GM12878 (cell line): ENCODE measurements around the gene VWA7. TPM values are rescaled to one million over a fixed set of nuclear protein-coding genes. Genes with fewer than 3 reads are reported as not detected.

Experiments used
- ATAC-seq: fragments of 200-7000 bp; cut with Tn5 transposase; 3 replicates; pipeline ENCODE4 v1.9.1; 2020; ENCODE audit warnings: mild to moderate bottlenecking, moderate library complexity
- BruUV-seq: library from RNA; stranded (reverse); fragments of 400-500 nt; replicated peaks from 2 replicates; lab custom pipeline; 2021; lab: Mats Ljungman, UMichigan
- CTCF ChIA-PET: fragments of 300-600 bp; sonication (Branson Sonifier 250); formaldehyde crosslinking; extraction: SDS; loops from one replicate; lab custom pipeline; 2021; ENCODE audit warnings: inconsistent platforms; lab: Yijun Ruan, JAX
- POLR2A ChIA-PET: fragments of 350-600 bp; formaldehyde crosslinking; extraction: SDS; loops from one replicate; lab custom pipeline; 2021; ENCODE audit warnings: inconsistent platforms; lab: Charles Lee
- RAD21 ChIA-PET: fragments of 300-600 bp; sonication (Branson Sonifier 250); formaldehyde crosslinking; loops from one replicate; lab custom pipeline; 2023; ENCODE audit warnings: antibody characterized with exemption; ENCODE audit not compliant: unreplicated experiment; lab: Charles Lee
- SMC1A ChIA-PET: fragments of 300-600 bp; sonication (Branson Sonifier 250); formaldehyde crosslinking; loops from one replicate; lab custom pipeline; 2023; ENCODE audit not compliant: unreplicated experiment, uncharacterized antibody; lab: Charles Lee
- DNase-seq: peaks from one replicate; pipeline ENCODE4 v3.0.0-alpha.2; 2011; ENCODE audit warnings: low read depth, low spot score
- FAIRE-seq: peaks from 3 replicates; lab custom pipeline; 2011; peaks lifted over from hg19 to GRCh38; lab: Jason Lieb, UNC
- H2AFZ ChIP-seq: 2 replicates; pipeline ENCODE4 v1.6.0; 2011; ENCODE audit warnings: low read depth, low read length, control low read depth; ENCODE audit not compliant: control insufficient read depth
- H3K27ac ChIP-seq: 2 replicates; pipeline ENCODE4 v1.5.1; 2011; ENCODE audit warnings: control low read depth; ENCODE audit not compliant: control insufficient read depth, insufficient read depth
- H3K27me3 ChIP-seq, 2 experiments: replicated peaks in 1 of 2; 2 replicates each; pipeline versions ENCODE4 v1.6.0 to v1.6.1; 2011; ENCODE audit warnings: low read length in 1 of 2; ENCODE audit not compliant: control insufficient read depth in 2 of 2, insufficient read depth in 2 of 2
- H3K36me3 ChIP-seq, 2 experiments: 2 replicates each; pipeline ENCODE4 v1.5.1; 2011; ENCODE audit warnings: low read length in 1 of 2; ENCODE audit not compliant: control insufficient read depth in 2 of 2, insufficient read depth in 2 of 2
- H3K4me1 ChIP-seq: 2 replicates; pipeline ENCODE4 v1.6.1; 2011; ENCODE audit warnings: mild to moderate bottlenecking, low read length, moderate library complexity, mixed read lengths; ENCODE audit not compliant: control insufficient read depth, insufficient read depth
- H3K4me2 ChIP-seq: 2 replicates; pipeline ENCODE4 v1.6.0; 2011; ENCODE audit warnings: control low read depth; ENCODE audit not compliant: control insufficient read depth, insufficient read depth
- H3K4me3 ChIP-seq: fragments of 200-600 bp; sonication (generic); 2 replicates; pipeline ENCODE4 v1.5.1; 2016
- H3K79me2 ChIP-seq: 2 replicates; pipeline ENCODE4 v1.6.0; 2011; ENCODE audit warnings: low read length; ENCODE audit not compliant: control insufficient read depth, insufficient read depth
- H3K9ac ChIP-seq: 2 replicates; pipeline ENCODE4 v1.8.0; 2011; ENCODE audit warnings: low read length, control low read depth, mixed read lengths; ENCODE audit not compliant: control insufficient read depth, insufficient read depth
- H3K9me3 ChIP-seq: replicated peaks from 3 replicates; pipeline ENCODE4 v1.5.1; 2011; ENCODE audit warnings: mild to moderate bottlenecking, low read length; ENCODE audit not compliant: control insufficient read depth, insufficient read depth
- H4K20me1 ChIP-seq: 2 replicates; pipeline ENCODE4 v1.6.0; 2011; ENCODE audit not compliant: control insufficient read depth, insufficient read depth
- CREB1 ChIP-seq: IDR thresholded peaks from 2 replicates; pipeline ENCODE4 v1.6.1; 2012; ENCODE audit warnings: low read depth, mild to moderate bottlenecking, inconsistent platforms
- CREM ChIP-seq: IDR thresholded peaks from 2 replicates; pipeline ENCODE4 v1.6.1; 2014; ENCODE audit warnings: antibody characterized with exemption, low read depth
- IKZF1 ChIP-seq: fragments of 450-650 bp; conservative IDR thresholded peaks from 2 replicates; pipeline ENCODE4 v1.6.1; 2017; ENCODE audit warnings: antibody characterized with exemption, mild to moderate bottlenecking
- NKRF ChIP-seq: fragments of 450-650 bp; conservative IDR thresholded peaks from 2 replicates; pipeline ENCODE4 v1.6.1; 2017; ENCODE audit warnings: mild to moderate bottlenecking, moderate library complexity
- NRF1 ChIP-seq: conservative IDR thresholded peaks from 2 replicates; pipeline ENCODE4 v1.6.1; 2011; ENCODE audit warnings: mild to moderate bottlenecking, low read depth, low read length, improper control_type of control experiment
- POLR2A ChIP-seq: IDR thresholded peaks from 2 replicates; pipeline ENCODE4 v1.6.1; 2011; ENCODE audit warnings: low read depth, mild to moderate bottlenecking, low read length
- SPI1 ChIP-seq: IDR thresholded peaks from 2 replicates; pipeline ENCODE4 v1.6.1; 2011; ENCODE audit warnings: low read depth, mild to moderate bottlenecking, low read length, moderate library complexity, borderline replicate concordance; ENCODE audit not compliant: insufficient read depth
- TCF3 ChIP-seq: IDR thresholded peaks from 2 replicates; pipeline ENCODE4 v1.6.1; 2012; ENCODE audit warnings: low read depth, mild to moderate bottlenecking, low read length, borderline replicate concordance; ENCODE audit not compliant: insufficient read depth
- YY1 ChIP-seq: IDR thresholded peaks from 2 replicates; pipeline ENCODE4 v1.6.1; 2011; ENCODE audit warnings: low read depth, mild to moderate bottlenecking, low read length
- ZBTB33 ChIP-seq: fragments of 450-650 bp; IDR thresholded peaks from 2 replicates; pipeline ENCODE4 v1.6.1; 2017; ENCODE audit warnings: mild to moderate bottlenecking
- ZNF274 ChIP-seq: IDR thresholded peaks from one replicate; pipeline ENCODE4 v1.8.0; 2011; ENCODE audit not compliant: insufficient read length, insufficient read depth
- WGBS: methylation state at CpG from one replicate; pipeline ENCODE4 v1.1.6; 2016; ENCODE audit warnings: low lambda C conversion rate; ENCODE audit not compliant: insufficient replicate concordance, insufficient coverage; ENCODE audit errors: missing lambda C conversion rate; 5-methylcytosine and 5-hydroxymethylcytosine counted together
- in situ Hi-C: fragments of 300-500 bp; cut with MboI; formaldehyde crosslinking; loops from 9 replicates; pipeline ENCODE4 v1.14.3; 2018; ENCODE audit warnings: mixed read lengths
- intact Hi-C: fragments of 100-400 bp; cut with micrococcal nuclease; formaldehyde crosslinking; loops from one replicate; pipeline ENCODE4 v1.14.2; 2022; ENCODE audit not compliant: unreplicated experiment
- polyA plus RNA-seq, 11 experiments: library from polyadenylated mRNA; depleted of rRNA in 4 of 11; unstranded in 6 of 11; stranded (reverse) in 5 of 11; fragments of >200 nt; fragmentation: Nextera tagmentation in 4 of 11; fragmentation: Illumina TruSeq in 1 of 11; extraction: Ambion mirVana in 4 of 11; extraction: Trizol in 1 of 11; gene quantifications; 1 replicate in 1 of 11; 2 replicates in 10 of 11; pipeline versions ENCODE4 v1.2.1 to v1.2.3, GENCODE V29; 2011 to 2016; ENCODE audit warnings: inconsistent platforms in 2 of 11, missing spikeins in 2 of 11, low read depth in 1 of 11
- total RNA-seq, 4 experiments: library from RNA; depleted of rRNA in 3 of 4; stranded (reverse); fragments of >200 nt in 3 of 4; fragmentation: Illumina TruSeq in 1 of 4; extraction: Trizol in 1 of 4; gene quantifications; 2 replicates each; pipeline versions ENCODE4 v1.2.1 to v1.2.3, GENCODE V29; 2013 to 2021
- TF ChIP-seq, protein P1 (sequence below): fragments of 450-650 bp; IDR thresholded peaks from 2 replicates; pipeline ENCODE4 v1.6.1; 2016; ENCODE audit warnings: mild to moderate bottlenecking

VWA7 gene
- total and polyA plus RNA-seq, 10 of the 15 experiments (the other 5 are each of a cell fraction or from before 2014, with no cell fraction given): 0.11 to 3.1 (median 1.2) TPM; not detected in 1

GRCh38 chr6:31727717-31728671 lies 49.1 kb downstream of the VWA7 start (continued):
- no peak for TF ChIP-seq ZBTB33
- TF ChIP-seq ZNF274: no peak

DNA sequence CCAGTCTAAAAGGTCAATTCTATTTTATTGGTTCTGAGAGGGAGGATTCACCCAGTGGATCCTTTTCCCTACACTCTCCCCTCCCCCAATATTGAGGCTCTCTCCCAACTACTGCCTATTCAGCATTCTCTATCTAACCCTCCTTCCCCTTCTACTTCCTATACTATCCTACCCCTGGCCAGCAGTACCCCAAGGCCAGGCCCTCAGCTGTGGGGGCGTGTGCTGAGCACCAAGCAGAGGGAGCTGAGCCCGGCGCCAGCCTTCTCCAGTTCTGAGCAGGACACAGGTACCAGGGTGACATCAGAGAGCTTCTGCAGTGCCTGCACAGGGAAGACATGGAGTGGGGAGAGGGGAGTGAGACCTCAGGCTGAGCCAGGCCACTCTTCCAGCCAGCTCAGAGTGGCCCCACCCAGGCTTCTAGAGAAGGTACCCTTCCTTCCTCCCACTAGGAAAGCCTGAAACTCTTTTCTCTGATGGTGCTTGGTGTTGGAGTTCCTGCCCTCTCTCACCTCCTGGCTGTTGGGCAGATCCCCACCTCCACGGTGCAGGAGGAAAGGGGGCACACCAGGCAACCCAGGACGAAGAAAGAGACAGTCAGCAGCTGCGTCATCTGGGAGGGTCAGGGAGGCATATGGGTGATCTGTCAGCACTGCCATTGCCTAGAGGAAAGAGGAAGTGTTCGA lies 50.0 kb downstream of the VWA7 start:
- intact Hi-C loops: no loop called here
- FAIRE-seq: peak; percentile 99
- peak overlapping the region; percentile 60 for H3K27ac ChIP-seq
- no peaks in the 10 kb centered on the region for H3K9me3 ChIP-seq
- ChIA-PET RAD21 (interaction anchor here (1.4 kb wide), 2 partner anchors 11 to 103 kb away, joined by 5 to 11 read pairs; no protein-coding TSS in a partner anchor), POLR2A (interaction anchor here (1.0 to 1.6 kb wide), 5 partner anchors 9 to 104 kb away, joined by 3 to 6 read pairs (median 5); partner anchors contain the start of genes ABHD16A and CLIC1), SMC1A (interaction anchor here (1.7 to 5.3 kb wide), 3 partner anchors 12 to 103 kb away, joined by 6 to 45 read pairs (median 7); partner anchors contain the start of genes CLIC1 and MSH5), CTCF (interaction anchor here (0.6 to 15.8 kb wide), 5 partner anchors 8 to 132 kb away, joined by 3 to 208 read pairs (median 4); partner anchors contain the start of gene MSH5)
- ATAC-seq: peak; percentile 44
- H3K27me3 ChIP-seq: no peaks in the 10 kb centered on the region
- peaks cover 24% of the 10 kb centered on the region for H3K4me1 ChIP-seq
- peaks cover 0 to 7% of the 10 kb centered on the region in 2 experiments; a peak in 3 of 4 replicates for H3K36me3 ChIP-seq
- no peak for DNase-seq
- H3K9ac ChIP-seq: 0 out of 2 replicates have a peak overlapping the region, but pooled peaks have one; percentile 15
- H2AFZ ChIP-seq: peak overlapping the region; percentile 86
- no TSS peak for BruUV-seq
- no peaks in the 10 kb centered on the region for H3K79me2 ChIP-seq
- H3K4me3 ChIP-seq: no peak overlapping the region
- H4K20me1 ChIP-seq: no peaks in the 10 kb centered on the region
- H3K4me2 ChIP-seq: peak overlapping the region; percentile 41; the same call in 1 of the 2 replicates
- TF ChIP-seq POLR2A (peak; percentile 61), IKZF1 (peak; percentile 19; the same call in 1 of the 2 replicates), NRF1 (no peak), TCF3 (0 out of 2 replicates have a peak, but pooled peaks have one; percentile 82), CREM (peak; percentile 64; the same call in 1 of the 2 replicates), SPI1 (peak; percentile 98), NKRF (no peak), YY1 (0 out of 2 replicates have a peak, but pooled peaks have one; percentile 51), CREB1 (peak; percentile 71)
- TF ChIP-seq, protein P1, sequence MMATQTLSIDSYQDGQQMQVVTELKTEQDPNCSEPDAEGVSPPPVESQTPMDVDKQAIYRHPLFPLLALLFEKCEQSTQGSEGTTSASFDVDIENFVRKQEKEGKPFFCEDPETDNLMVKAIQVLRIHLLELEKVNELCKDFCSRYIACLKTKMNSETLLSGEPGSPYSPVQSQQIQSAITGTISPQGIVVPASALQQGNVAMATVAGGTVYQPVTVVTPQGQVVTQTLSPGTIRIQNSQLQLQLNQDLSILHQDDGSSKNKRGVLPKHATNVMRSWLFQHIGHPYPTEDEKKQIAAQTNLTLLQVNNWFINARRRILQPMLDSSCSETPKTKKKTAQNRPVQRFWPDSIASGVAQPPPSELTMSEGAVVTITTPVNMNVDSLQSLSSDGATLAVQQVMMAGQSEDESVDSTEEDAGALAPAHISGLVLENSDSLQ: 0 out of 2 replicates have a peak, but pooled peaks have one; percentile 36
- 44% methylated on average over 7 of the region's 7 CpGs for WGBS
- in situ Hi-C loops: no loop called here
